Measurements from ENCODE around the gene F7. TPM values are rescaled to one million over a fixed set of nuclear protein-coding genes. Genes with fewer than 3 reads are reported as not detected.
A peak's percentile ranks its signal among the peaks of the same experiment; 100 is the strongest.
"Not testable (repeated sequence)": the region's sequence is repeated elsewhere in the genome, so short reads cannot be mapped to it uniquely, and the experiment has no call there.

Gene F7
- total RNA-seq, 1 donor from 2014 or later = 7.3 TPM

GRCh38 chr13:113102727-113103126, 2.9 kb upstream of the F7 start:
- H3K27ac Mint-ChIP-seq = no peak overlapping the region
- no peaks in the 10 kb centered on the region for H3K9me3 Mint-ChIP-seq (ENCODE audit: low read depth)
- H3K36me3 Mint-ChIP-seq (ENCODE audit: insufficient read depth) = peaks cover 3% of the 10 kb centered on the region
- H3K27me3 Mint-ChIP-seq = no peaks in the 10 kb centered on the region
- no peak overlapping the region for H3K4me3 Mint-ChIP-seq (ENCODE audit: low read depth)
- TF ChIP-seq, protein P1, sequence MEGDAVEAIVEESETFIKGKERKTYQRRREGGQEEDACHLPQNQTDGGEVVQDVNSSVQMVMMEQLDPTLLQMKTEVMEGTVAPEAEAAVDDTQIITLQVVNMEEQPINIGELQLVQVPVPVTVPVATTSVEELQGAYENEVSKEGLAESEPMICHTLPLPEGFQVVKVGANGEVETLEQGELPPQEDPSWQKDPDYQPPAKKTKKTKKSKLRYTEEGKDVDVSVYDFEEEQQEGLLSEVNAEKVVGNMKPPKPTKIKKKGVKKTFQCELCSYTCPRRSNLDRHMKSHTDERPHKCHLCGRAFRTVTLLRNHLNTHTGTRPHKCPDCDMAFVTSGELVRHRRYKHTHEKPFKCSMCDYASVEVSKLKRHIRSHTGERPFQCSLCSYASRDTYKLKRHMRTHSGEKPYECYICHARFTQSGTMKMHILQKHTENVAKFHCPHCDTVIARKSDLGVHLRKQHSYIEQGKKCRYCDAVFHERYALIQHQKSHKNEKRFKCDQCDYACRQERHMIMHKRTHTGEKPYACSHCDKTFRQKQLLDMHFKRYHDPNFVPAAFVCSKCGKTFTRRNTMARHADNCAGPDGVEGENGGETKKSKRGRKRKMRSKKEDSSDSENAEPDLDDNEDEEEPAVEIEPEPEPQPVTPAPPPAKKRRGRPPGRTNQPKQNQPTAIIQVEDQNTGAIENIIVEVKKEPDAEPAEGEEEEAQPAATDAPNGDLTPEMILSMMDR (IDR thresholded peaks at IDR 0.05; ENCODE audit: unreplicated experiment) = no peak
- H3K4me1 Mint-ChIP-seq (ENCODE audit: low read depth) = peaks cover 13% of the 10 kb centered on the region
- no peak for DNase-seq (ENCODE audit: low spot score, unreplicated experiment)

DNA sequence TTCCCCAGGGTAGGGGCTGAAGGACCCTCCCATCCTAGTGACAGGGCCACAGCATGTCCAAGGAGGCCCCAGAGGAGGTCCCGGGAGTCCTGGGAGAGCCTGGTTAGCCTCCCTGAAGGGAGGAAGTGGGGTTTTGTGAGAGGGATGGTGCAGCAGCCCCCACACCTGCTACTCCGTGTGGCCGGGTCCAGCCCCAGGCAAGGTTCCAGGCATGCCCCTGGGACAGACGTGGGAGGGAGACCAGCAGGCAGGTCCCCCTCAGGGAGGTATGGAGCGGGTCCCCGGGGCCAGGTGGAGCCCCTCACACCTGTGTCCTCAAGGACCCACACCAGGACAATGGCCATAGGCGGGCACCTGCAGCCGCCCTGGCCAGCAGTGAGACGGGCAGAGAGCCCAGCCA, 1.9 kb upstream of the F7 start:
- no peak for DNase-seq (ENCODE audit: low spot score, unreplicated experiment)
- Mint-ChIP-seq H3K9me3 (ENCODE audit: low read depth) (no peaks in the 10 kb centered on the region), H3K27ac (no peak overlapping the region), H3K36me3 (ENCODE audit: insufficient read depth) (peaks cover 2% of the 10 kb centered on the region), H3K4me3 (ENCODE audit: low read depth) (no peak overlapping the region), H3K4me1 (ENCODE audit: low read depth) (peaks cover 13% of the 10 kb centered on the region), H3K27me3 (no peaks in the 10 kb centered on the region)
- TF ChIP-seq, protein P1 (IDR thresholded peaks at IDR 0.05; ENCODE audit: unreplicated experiment) = no peak

- TF ChIP-seq, protein P1 (IDR thresholded peaks at IDR 0.05; ENCODE audit: unreplicated experiment) = no peak
- Mint-ChIP-seq H3K9me3 (ENCODE audit: low read depth) (no peaks in the 10 kb centered on the region), H3K27me3 (peaks cover 5% of the 10 kb centered on the region), H3K36me3 (ENCODE audit: insufficient read depth) (peaks cover 2% of the 10 kb centered on the region), H3K4me3 (ENCODE audit: low read depth) (no peak overlapping the region), H3K4me1 (ENCODE audit: low read depth) (peaks cover 13% of the 10 kb centered on the region), H3K27ac (peak overlapping the region; percentile 71)
- no peak for DNase-seq (ENCODE audit: low spot score, unreplicated experiment)
These were observed 396 bp downstream of the F7 start for GRCh38 chr13:113105921-113106452.

GRCh38 chr13:113106711-113107351, 1.2 kb downstream of the F7 start:
- H3K4me3 Mint-ChIP-seq (ENCODE audit: low read depth) = no peak overlapping the region
- no peak overlapping the region for H3K27ac Mint-ChIP-seq
- peaks cover 13% of the 10 kb centered on the region for H3K4me1 Mint-ChIP-seq (ENCODE audit: low read depth)
- TF ChIP-seq, protein P1 (IDR thresholded peaks at IDR 0.05; ENCODE audit: unreplicated experiment) = no peak
- no peaks in the 10 kb centered on the region for H3K9me3 Mint-ChIP-seq (ENCODE audit: low read depth)
- DNase-seq (ENCODE audit: low spot score, unreplicated experiment) = no peak
- H3K27me3 Mint-ChIP-seq = peaks cover 7% of the 10 kb centered on the region
- H3K36me3 Mint-ChIP-seq (ENCODE audit: insufficient read depth) = peaks cover 2% of the 10 kb centered on the region

DNA sequence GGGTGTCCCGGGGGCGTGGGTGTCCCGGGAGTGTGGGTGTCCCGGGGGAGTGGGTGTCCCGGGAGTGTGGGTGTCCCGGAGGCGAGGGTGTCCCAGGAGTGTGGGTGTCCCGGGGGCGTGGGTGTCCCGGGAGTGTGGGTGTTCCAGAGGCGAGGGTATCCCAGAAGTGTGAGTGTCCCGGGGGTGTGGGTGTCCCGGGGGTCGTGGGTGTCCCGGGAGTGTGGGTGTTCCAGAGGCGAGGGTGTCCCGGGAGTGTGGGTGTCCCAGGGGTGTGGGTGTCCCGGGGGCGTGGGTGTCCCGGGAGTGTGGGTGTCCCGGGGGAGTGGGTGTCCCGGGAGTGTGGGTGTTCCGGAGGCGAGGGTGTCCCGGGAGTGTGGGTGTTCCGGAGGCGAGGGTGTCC, 2.9 kb downstream of the F7 start:
- H3K27me3 Mint-ChIP-seq; H3K4me3 Mint-ChIP-seq (ENCODE audit: low read depth); H3K27ac Mint-ChIP-seq; H3K9me3 Mint-ChIP-seq (ENCODE audit: low read depth); H3K36me3 Mint-ChIP-seq (ENCODE audit: insufficient read depth); DNase-seq (ENCODE audit: low spot score, unreplicated experiment): not testable (repeated sequence)
- H3K4me1 Mint-ChIP-seq (ENCODE audit: low read depth) = peaks cover 11% of the 10 kb centered on the region

All from progenitor cell of endocrine pancreas (in vitro differentiated cells).